AG04450 (cell line): Measurements from ENCODE around the gene PPP1R14D. TPM values are rescaled to one million over a fixed set of nuclear protein-coding genes. Genes with fewer than 3 reads are reported as not detected.

Experiments
- CTCF ChIA-PET: fragments of 300-600, 350-600 bp; formaldehyde crosslinking; extraction: SDS; loops from one replicate; lab custom pipeline; 2022; ENCODE audit warnings: antibody characterized with exemption, inconsistent platforms; lab: Charles Lee
- POLR2A ChIA-PET: fragments of 350-600 bp; formaldehyde crosslinking; extraction: SDS; loops from one replicate; lab custom pipeline; 2021; ENCODE audit warnings: antibody characterized with exemption, inconsistent platforms; lab: Yijun Ruan, JAX
- DNase-seq: peaks from one replicate; pipeline ENCODE4 v3.0.0-alpha.2; 2011; ENCODE audit warnings: low read depth, low spot score
- H3K27ac ChIP-seq: one replicate; pipeline ENCODE4 v1.5.1; 2012; ENCODE audit warnings: low read depth, low read length, control low read depth
- H3K27me3 ChIP-seq: one replicate; pipeline ENCODE4 v1.6.0; 2012; ENCODE audit warnings: low read length; ENCODE audit not compliant: control insufficient read depth, insufficient read depth
- H3K4me3 ChIP-seq: 2 replicates; pipeline ENCODE4 v1.5.1; 2011; ENCODE audit warnings: mild to moderate bottlenecking, low read depth, low read length, control low read depth
- H3K9me3 ChIP-seq: 2 replicates; pipeline ENCODE4 v1.5.1; 2012; ENCODE audit warnings: low read length; ENCODE audit not compliant: control insufficient read depth, insufficient read depth
- polyA plus RNA-seq: library from polyadenylated mRNA; depleted of rRNA; stranded (reverse); fragments of >200 nt; gene quantifications from 2 replicates; pipeline ENCODE4 v1.2.3, GENCODE V29; 2011
- TF ChIP-seq, protein P1 (sequence below): IDR thresholded peaks from 2 replicates; pipeline ENCODE4 v1.5.1; 2011; ENCODE audit warnings: low read depth, low read length, control low read depth, inconsistent platforms

The PPP1R14D gene
- polyA plus RNA-seq, 1 experiment = not detected

DNA sequence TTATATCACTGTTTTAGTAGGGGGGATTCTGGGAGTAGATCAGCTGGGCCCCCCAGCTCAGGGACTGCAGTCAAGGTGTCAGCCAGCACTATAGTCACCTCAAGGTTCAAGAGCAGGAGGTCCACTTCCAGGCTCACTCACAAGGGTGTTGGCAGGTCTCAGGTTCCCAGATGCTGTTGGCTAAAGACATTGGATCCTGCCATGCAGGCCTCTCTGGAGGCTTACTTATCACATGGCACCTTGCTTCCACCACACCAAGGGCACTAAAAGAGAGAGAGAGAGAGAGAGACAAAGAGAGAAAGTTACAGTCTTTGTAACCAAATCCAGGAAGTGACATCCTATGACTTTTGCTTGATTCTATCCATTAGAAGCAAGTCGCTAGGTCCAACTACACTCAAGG is 7.5 kb upstream of the PPP1R14D start:
- ChIA-PET CTCF (interaction anchor here (2.0 kb wide), 1 partner anchor 22 kb away, joined by 10 read pairs; no protein-coding TSS in a partner anchor), POLR2A (no interaction called here)
- Histone ChIP-seq H3K9me3 (no peaks in the 10 kb centered on the region), H3K4me3 (no peak overlapping the region), H3K27ac (no peak overlapping the region), H3K27me3 (no peaks in the 10 kb centered on the region)
- TF ChIP-seq, protein P1, sequence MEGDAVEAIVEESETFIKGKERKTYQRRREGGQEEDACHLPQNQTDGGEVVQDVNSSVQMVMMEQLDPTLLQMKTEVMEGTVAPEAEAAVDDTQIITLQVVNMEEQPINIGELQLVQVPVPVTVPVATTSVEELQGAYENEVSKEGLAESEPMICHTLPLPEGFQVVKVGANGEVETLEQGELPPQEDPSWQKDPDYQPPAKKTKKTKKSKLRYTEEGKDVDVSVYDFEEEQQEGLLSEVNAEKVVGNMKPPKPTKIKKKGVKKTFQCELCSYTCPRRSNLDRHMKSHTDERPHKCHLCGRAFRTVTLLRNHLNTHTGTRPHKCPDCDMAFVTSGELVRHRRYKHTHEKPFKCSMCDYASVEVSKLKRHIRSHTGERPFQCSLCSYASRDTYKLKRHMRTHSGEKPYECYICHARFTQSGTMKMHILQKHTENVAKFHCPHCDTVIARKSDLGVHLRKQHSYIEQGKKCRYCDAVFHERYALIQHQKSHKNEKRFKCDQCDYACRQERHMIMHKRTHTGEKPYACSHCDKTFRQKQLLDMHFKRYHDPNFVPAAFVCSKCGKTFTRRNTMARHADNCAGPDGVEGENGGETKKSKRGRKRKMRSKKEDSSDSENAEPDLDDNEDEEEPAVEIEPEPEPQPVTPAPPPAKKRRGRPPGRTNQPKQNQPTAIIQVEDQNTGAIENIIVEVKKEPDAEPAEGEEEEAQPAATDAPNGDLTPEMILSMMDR = no peak
- no peak for DNase-seq

DNA sequence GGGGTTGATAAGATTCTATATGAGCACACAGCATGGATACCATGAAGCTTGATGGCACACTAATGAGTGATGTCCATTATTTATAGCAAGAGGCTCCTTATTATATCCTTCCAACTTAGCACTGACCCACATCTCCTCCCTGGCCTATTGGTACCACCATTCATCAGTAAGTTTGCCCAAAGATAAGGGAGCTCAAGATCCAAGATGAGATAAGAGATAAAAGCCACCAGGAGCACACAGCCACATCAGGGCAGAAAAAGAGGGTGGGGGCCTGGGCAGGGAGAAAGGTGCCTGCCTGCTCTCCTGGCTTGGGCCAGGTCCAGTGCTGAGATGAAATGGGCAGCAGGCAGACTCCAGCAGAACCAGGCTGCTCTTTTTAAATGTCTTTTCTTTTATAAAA is 4.4 kb upstream of the PPP1R14D start:
- CTCF ChIA-PET = interaction anchor here (0.7 to 1.6 kb wide), 3 partner anchors 11 to 203 kb away, joined by 3 to 19 read pairs (median 4); partner anchors contain the start of gene SPINT1
- Histone ChIP-seq H3K27ac (no peak overlapping the region), H3K27me3 (peaks cover 9% of the 10 kb centered on the region), H3K4me3 (no peak overlapping the region), H3K9me3 (no peaks in the 10 kb centered on the region)
- TF ChIP-seq, protein P1 = no peak
- no peak for DNase-seq
- POLR2A ChIA-PET = no interaction called here

DNA sequence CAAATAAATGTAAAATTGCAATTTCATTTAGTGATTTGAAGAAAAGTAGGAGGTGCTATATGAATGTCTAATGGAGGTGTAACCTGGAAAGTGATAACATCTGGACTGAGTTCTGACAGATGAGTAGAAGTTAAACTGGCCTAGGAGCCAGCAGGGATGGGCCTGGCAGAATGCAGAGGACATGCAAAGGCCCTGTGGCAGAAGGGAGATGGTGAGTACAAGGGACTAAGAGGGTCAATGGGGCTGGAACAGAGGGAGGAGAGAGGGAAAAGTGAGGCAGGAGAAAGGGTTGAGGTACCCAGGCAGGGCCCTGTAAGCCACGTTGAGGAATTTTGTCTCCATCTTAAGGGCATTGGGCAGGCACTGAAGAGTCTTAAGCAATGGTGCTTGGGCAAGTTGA is 3.4 kb upstream of the PPP1R14D start:
- Histone ChIP-seq H3K9me3 (no peaks in the 10 kb centered on the region), H3K4me3 (no peak overlapping the region), H3K27me3 (peaks cover 9% of the 10 kb centered on the region), H3K27ac (no peak overlapping the region)
- ChIA-PET POLR2A (no interaction called here), CTCF (no interaction called here)
- TF ChIP-seq, protein P1 = no peak
- DNase-seq = no peak

DNA sequence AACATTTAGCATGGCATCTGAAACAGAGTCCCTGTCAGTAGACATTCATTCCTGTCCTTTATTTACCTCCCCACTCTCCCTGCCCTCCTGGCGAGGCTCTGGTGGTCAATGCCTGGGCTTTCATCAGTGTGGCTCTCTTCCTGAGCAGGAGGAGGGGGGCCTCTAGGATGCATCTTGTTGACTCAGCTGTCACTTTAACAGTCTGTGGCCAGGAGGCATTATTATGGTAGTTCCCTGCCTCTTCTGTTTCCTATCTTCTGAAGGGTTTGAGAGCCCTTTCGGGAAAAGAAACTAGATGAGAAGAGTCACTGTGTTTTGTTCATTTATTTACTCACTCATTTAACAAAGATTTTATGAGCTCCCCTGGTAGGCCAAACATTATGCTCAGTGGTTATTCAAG is 2.4 kb upstream of the PPP1R14D start:
- TF ChIP-seq, protein P1 = no peak
- ChIA-PET POLR2A (no interaction called here), CTCF (interaction anchor here (2.2 kb wide), 1 partner anchor 27 kb away, joined by 9 read pairs; no protein-coding TSS in a partner anchor)
- H3K27ac ChIP-seq = no peak overlapping the region
- H3K9me3 ChIP-seq = no peaks in the 10 kb centered on the region
- peaks cover 9% of the 10 kb centered on the region for H3K27me3 ChIP-seq
- no peak overlapping the region for H3K4me3 ChIP-seq
- DNase-seq = no peak

DNA sequence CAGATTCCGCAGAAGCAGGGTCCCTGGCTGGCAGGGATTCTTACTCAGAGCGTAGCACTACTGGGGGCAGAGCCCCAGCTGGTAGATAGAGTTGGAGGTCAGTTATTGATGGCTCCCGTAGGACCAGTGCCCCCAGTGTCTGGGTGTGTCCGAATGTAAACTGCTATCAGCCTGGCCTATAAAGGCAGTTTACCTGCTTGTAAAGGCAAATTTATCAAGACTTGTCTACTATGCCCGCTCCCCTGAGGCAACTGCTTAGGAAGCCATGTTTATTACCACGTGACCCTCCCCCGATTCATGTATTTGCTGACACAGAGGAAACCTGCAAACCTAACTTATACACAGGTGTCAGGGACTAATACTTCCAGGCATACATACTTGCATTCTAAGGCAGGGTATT is 607 bp upstream of the PPP1R14D start:
- Histone ChIP-seq H3K4me3 (no peak overlapping the region), H3K27ac (no peak overlapping the region), H3K27me3 (peaks cover 9% of the 10 kb centered on the region), H3K9me3 (no peaks in the 10 kb centered on the region)
- DNase-seq = no peak
- TF ChIP-seq, protein P1 = no peak
- ChIA-PET POLR2A (interaction anchor here (0.7 kb wide), 1 partner anchor 1124 kb away, joined by 5 read pairs; no protein-coding TSS in a partner anchor), CTCF (interaction anchor here (1.8 kb wide), 1 partner anchor 29 kb away, joined by 6 read pairs; no protein-coding TSS in a partner anchor)
